HUES48 (cell line): ENCODE results near the gene GLS2.
A peak's percentile ranks its signal among the peaks of the same experiment; 100 is the strongest.
"Not testable (repeated sequence)": the region's sequence is repeated elsewhere in the genome, so short reads cannot be mapped to it uniquely, and the experiment has no call there.

Experiments
- H3K27ac ChIP-seq: one replicate; pipeline ENCODE4 v1.7.0; 2013; ENCODE audit warnings: low read depth, low read length, inconsistent platforms
- H3K27me3 ChIP-seq: 2 replicates; pipeline ENCODE4 v1.6.1; 2013; ENCODE audit warnings: mild to moderate bottlenecking, low read length; ENCODE audit not compliant: control insufficient read depth, insufficient read depth
- H3K36me3 ChIP-seq: 2 replicates; pipeline ENCODE4 v1.6.1; 2013; ENCODE audit warnings: low read length; ENCODE audit not compliant: control insufficient read depth, insufficient read depth
- H3K4me1 ChIP-seq: 2 replicates; pipeline ENCODE4 v1.6.1; 2013; ENCODE audit warnings: mild to moderate bottlenecking, low read length; ENCODE audit not compliant: control insufficient read depth, insufficient read depth
- H3K4me3 ChIP-seq: 2 replicates; pipeline ENCODE4 v1.5.1; 2013; ENCODE audit warnings: mild to moderate bottlenecking, low read depth, low read length
- H3K9ac ChIP-seq: 2 replicates; pipeline ENCODE4 v1.6.1; 2013; ENCODE audit warnings: mild to moderate bottlenecking, low read depth, low read length, moderate library complexity
- H3K9me3 ChIP-seq: 2 replicates; pipeline ENCODE4 v1.6.1; 2013; ENCODE audit warnings: low read length; ENCODE audit not compliant: control insufficient read depth, insufficient read depth

GLS2 gene

DNA sequence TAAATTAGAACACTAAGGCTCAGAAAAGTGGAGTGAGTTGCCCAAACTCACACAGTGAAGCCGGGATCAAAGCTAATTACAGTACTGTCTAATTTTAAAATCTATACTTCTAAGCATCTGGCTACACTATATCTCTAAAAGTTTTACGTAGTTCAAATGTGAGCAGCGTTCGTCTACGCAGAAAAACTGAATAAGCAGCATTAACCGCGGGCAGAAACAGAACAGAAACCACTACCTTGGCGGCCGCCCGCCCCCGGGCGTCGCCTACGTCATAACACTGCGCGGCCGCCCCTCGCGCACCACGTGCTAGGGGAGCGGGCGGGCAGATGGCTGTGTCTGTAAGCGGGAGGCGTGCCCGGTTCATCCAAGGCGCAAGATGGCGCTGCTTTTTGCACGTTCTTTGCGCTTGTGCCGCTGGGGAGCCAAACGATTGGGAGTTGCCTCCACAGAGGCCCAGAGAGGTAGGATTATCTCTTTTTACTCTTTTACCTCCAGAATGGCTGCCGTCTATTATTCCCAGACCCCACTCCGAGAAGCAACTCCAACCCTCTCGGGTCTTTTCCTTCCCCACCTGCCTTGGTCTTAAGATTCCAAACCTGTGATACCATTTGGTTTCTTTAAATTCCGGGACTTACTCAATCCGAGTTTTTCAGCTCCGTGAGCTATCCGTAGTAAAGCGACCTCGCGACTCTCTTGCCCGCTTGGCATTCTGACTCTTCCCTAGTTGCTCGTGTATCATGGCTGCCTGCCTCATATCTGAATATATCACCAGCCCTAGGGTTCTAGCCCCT lies 19.6 kb downstream of the GLS2 start, which contains the start of gene SPRYD4:
Gene SPRYD4 (plus strand): TSS at position 363 of the 791 bp plus-strand sequence. CDS start 14 bp downstream, at position 377.
- Histone ChIP-seq H3K27ac (peak within 1 kb of the TSS; percentile 85), H3K9ac (peak within 1 kb of the TSS; percentile 99), H3K36me3 (peaks cover 34% of the 10 kb centered on the region), H3K4me1 (peaks cover 8% of the 10 kb centered on the region), H3K27me3 (no peaks in the 10 kb centered on the region), H3K4me3 (peak within 1 kb of the TSS; percentile 99), H3K9me3 (no peaks in the 10 kb centered on the region)

DNA sequence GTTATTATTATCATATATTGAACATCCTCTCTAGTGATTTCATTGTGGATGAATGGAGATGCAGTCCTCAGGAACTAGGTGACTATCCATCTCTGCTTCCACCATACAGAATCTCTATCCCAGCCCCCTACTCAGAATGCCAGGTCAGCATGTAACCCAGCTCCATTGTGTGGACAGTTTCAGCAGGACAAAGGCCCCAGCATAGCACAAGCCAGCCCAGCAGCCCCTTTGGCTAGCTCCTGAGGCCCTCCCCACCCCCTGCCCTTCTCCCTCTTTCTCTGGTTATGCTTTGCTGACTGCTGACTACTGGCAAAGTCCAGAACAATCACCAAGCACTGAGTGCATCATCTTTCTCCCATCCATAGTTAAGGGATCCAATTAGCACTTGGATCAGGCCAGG lies 25.4 kb downstream of the GLS2 start:
- no peak overlapping the region for H3K9ac ChIP-seq
- H3K27me3 ChIP-seq, result no peaks in the 10 kb centered on the region
- H3K4me1 ChIP-seq, result peaks cover 16% of the 10 kb centered on the region
- no peak overlapping the region for H3K4me3 ChIP-seq
- no peaks in the 10 kb centered on the region for H3K36me3 ChIP-seq
- peak overlapping the region; percentile 67 for H3K27ac ChIP-seq
- H3K9me3 ChIP-seq, result no peaks in the 10 kb centered on the region

DNA sequence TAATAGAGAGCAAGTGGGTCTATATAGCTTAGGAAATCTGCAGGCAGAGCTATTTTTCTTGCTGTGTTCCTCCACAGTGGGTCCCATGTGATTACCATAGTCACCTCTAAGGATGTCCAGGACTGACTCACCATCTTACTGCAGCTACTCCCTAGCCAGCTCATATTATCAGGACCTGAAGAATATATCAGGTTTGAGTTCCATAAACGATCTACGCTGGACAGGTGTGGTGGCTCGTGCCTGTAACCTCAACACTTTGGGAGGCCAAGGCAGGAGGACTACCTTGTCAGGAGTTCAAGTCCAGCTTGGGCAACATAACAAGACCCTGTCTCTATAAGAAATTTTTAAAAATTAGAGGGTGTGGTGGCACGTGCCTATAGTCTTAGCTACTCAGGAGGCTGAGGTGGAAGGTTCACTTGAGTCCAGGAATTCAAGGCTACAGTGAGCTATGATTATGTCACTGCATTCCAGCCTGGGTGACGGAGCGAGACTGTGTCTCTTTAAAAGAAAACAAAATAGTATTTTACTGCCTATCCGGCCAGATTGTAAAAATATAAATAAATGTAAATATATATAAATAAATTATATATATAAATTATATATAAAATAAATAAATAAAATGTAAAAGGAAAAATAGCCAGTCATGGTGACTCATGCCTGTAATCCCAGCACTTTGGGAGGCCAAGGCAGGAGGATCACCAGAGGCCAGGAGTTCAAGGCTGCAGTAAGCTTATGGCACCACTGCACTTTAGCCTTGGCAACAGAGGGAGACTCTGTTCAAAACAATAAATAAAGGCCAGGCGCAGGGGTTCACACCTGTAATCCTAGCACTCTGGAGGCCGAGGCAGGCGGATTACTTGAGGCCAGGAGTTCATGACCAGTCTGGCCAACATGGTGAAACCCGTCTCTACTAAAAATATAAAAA lies 26.5 kb downstream of the GLS2 start:
- no peak overlapping the region for H3K27ac ChIP-seq
- no peak overlapping the region for H3K4me3 ChIP-seq
- peaks cover 16% of the 10 kb centered on the region for H3K4me1 ChIP-seq
- H3K9ac ChIP-seq, result no peak overlapping the region
- no peaks in the 10 kb centered on the region for H3K36me3 ChIP-seq
- H3K27me3 ChIP-seq, result no peaks in the 10 kb centered on the region
- H3K9me3 ChIP-seq, result no peaks in the 10 kb centered on the region

DNA sequence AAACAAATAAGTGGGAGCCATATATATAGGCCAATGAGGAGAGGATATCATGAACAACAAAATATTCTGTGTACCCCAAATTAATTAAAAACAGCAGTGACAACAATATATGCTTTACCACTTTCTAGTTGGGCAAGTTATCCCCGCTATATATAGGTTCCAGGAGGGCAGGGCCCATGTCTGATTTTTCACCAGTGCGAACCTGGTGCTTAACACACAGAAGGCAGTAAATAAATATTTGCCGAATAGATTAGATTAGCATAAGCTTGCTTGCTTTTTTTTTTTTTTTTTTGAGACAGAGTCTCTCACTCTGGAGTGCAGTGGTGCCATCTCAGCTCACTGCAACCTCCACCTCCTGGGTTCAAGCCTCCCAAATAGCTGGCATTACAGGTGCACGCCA lies 30.1 kb downstream of the GLS2 start:
- Histone ChIP-seq H3K27ac (no peak overlapping the region), H3K9ac (no peak overlapping the region), H3K4me1 (peaks cover 2% of the 10 kb centered on the region), H3K9me3 (no peaks in the 10 kb centered on the region), H3K4me3 (no peak overlapping the region), H3K36me3 (no peaks in the 10 kb centered on the region), H3K27me3 (peaks cover 3% of the 10 kb centered on the region; the same call in 1 of the 2 replicates)

DNA sequence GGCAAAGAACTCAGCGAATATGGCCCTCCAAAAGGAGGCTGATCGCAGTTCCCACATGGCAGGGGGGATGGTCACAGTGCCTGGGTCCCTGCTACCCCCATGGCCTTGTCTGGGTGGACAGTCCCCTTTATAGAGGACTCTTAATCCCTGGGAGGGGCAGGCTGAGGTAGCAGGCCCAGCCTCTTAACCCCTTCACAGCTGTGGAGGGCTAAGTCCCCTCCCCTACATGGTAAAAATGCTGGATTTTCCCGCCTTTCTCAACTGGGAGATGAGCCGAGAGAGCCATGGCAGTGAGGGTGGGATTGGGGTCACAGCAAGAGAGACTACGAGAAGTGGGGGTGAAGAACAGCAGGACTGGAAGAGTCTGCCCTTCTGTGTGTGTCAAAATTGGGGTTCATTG lies 33.4 kb downstream of the GLS2 start, which contains the start of gene MIP:
Gene MIP (minus strand): TSS at position 101 of the 400 bp plus-strand sequence. CDS start 44 bp downstream, at position 57.
- Histone ChIP-seq H3K27me3 (peaks cover 3% of the 10 kb centered on the region; the same call in 1 of the 2 replicates), H3K4me3 (no peak within 1 kb of the TSS), H3K4me1 (peaks cover 13% of the 10 kb centered on the region), H3K9ac (no peak within 1 kb of the TSS), H3K27ac (no peak within 1 kb of the TSS), H3K9me3 (no peaks in the 10 kb centered on the region), H3K36me3 (no peaks in the 10 kb centered on the region)

DNA sequence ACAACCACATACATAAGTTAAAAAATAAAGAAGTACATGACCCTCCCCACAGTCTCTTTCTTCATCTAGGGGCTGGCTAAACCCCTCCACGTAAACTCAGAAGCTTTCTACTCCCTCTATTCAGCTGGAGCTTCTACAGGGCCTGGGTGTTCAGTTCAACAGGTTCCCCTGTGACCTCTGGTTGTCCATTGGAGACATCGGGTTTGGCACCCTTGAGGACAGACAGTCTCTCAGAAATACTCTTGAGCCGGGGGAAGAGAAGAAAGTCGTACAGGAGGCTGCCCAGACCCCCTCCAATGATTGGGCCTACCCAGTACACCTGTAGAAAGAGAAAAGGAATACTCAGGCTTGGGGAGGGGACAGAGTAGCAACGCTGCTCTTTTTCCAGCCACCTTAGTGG lies 36.8 kb downstream of the GLS2 start:
- Histone ChIP-seq H3K27me3 (peaks cover 3% of the 10 kb centered on the region; the same call in 1 of the 2 replicates), H3K27ac (no peak overlapping the region), H3K36me3 (peaks cover 6% of the 10 kb centered on the region), H3K9me3 (no peaks in the 10 kb centered on the region), H3K9ac (no peak overlapping the region), H3K4me3 (no peak overlapping the region), H3K4me1 (peaks cover 15% of the 10 kb centered on the region)

DNA sequence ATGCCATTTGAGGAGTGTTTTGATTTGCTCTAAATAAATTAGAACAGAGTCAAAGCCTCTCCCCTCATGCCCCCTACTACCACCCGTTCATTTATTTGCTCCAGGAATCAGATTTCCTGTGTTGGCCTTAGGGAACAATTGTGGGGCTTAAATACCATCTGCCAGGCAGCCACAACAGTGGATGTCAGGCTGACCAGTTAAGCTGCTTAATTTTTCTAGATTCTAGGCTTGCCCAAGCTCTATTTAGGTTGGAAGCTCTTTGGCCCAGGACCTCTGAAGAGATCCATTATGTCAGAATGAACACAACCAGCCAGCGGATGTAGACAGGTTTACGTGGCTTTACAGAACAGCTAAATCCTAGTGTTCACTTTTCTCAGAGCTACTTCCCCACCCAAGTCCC lies 37.7 kb downstream of the GLS2 start:
- no peak overlapping the region for H3K27ac ChIP-seq
- peaks cover 15% of the 10 kb centered on the region for H3K4me1 ChIP-seq
- peaks cover 3% of the 10 kb centered on the region; the same call in 1 of the 2 replicates for H3K27me3 ChIP-seq
- no peak overlapping the region for H3K9ac ChIP-seq
- H3K36me3 ChIP-seq, result peaks cover 6% of the 10 kb centered on the region
- no peak overlapping the region for H3K4me3 ChIP-seq
- H3K9me3 ChIP-seq, result no peaks in the 10 kb centered on the region

DNA sequence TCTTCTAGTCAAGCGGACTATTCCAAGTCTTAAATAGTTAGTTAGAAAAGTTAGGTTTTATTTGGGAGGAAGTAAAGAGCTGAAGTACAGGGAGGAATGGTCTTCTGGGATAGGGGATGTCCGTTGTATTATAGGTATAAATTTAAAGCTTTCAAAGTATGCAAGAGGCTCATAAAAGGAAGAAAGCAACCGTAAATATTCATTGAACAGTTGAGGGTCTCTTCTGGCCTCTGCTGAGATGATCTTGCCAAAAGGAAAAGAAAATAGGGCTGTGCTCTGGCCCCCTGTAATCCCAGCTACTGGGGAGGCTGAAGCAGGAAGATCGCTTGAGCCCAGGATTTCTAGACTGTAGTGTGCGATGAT lies 38.4 kb downstream of the GLS2 start:
- H3K9ac ChIP-seq, result peak overlapping the region; percentile 92
- H3K4me3 ChIP-seq, result peak overlapping the region; percentile 84
- peaks cover 6% of the 10 kb centered on the region for H3K36me3 ChIP-seq
- no peaks in the 10 kb centered on the region; the same call in 1 of the 2 replicates for H3K27me3 ChIP-seq
- H3K9me3 ChIP-seq, result no peaks in the 10 kb centered on the region; the same call in 1 of the 2 replicates
- peaks cover 15% of the 10 kb centered on the region for H3K4me1 ChIP-seq
- peak overlapping the region; percentile 99 for H3K27ac ChIP-seq

DNA sequence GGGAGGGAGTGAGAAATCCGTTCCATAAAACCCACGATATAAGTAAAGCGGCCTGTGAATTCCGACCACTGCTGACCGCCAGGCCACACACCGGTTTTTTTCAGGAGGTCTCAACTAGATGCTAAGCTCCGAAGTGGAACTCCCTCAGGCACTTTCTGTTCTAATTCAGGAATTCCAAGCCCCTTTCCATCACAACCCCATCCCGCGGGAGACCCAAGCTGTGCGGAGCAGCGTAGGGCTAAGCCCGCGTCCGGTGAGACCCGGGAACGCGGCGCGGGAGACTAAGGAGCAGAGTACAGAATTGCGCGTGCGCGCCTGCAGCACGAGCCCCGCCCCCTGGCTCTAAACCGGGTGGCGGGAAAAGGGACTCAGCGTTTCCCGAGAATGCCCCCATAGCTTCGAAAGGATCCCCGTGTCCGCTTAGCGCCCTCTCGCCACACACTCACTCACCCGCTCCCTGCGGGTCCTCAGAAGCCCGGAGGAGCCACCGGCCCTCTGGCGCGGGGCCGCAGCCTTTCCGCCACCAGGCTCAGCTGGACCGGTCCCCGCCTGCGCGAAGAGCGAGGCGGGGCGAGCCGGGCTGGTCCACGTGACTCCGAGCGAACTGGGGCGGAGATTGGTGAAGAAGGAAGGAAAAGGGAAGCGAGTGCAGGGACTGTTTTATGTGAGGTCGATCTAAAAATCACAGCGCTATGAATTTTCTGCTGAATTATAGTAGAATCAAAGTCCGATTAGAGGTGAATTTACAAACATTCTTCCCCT lies 38.9 kb downstream of the GLS2 start, which contains the start of gene TIMELESS:
Gene TIMELESS (minus strand): TSS at position 567 of the 762 bp plus-strand sequence. CDS start 15,256 bp downstream, outside the sequence.
- H3K9ac ChIP-seq, result peak within 1 kb of the TSS; percentile 92
- H3K36me3 ChIP-seq, result peaks cover 6% of the 10 kb centered on the region
- H3K27me3 ChIP-seq, result no peaks in the 10 kb centered on the region
- peak within 1 kb of the TSS; percentile 84 for H3K4me3 ChIP-seq
- peaks cover 15% of the 10 kb centered on the region for H3K4me1 ChIP-seq
- peak within 1 kb of the TSS; percentile 99 for H3K27ac ChIP-seq
- peaks cover 4% of the 10 kb centered on the region; the same call in 1 of the 2 replicates for H3K9me3 ChIP-seq

DNA sequence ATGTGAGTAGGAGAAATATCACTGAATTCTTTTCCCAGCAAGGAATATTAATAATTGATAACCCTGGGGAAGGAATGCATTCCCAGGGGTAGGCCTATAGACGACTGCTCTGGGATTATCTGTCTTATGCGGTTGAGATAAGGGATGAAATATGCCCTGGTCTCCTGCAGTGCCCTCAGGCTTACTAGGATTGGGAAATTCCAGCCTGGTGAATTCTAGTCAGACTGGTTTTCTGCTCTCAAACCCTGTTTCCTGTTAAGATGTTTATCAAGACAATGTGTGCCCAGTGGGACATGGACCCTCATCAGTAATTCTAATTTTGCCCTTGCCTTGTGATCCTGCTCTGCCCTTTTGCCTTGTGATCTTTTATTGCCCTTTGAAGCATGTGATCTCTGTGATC lies 44.8 kb downstream of the GLS2 start:
- Histone ChIP-seq H3K9me3 (peaks cover 12% of the 10 kb centered on the region), H3K27ac (peak overlapping the region; percentile 61)
- not testable (repeated sequence) for H3K9ac ChIP-seq, H3K27me3 ChIP-seq, H3K4me1 ChIP-seq, H3K36me3 ChIP-seq, H3K4me3 ChIP-seq
